DOHH2 (cell line): Measurements from ENCODE around the gene SEMA5A.

Source experiments
- H3F3A ChIP-seq: fragments of 200-600 bp; sonication (generic), shearing (Covaris generic); 2 replicates; pipeline ENCODE4 v1.6.0; 2016; ENCODE audit warnings: antibody characterized with exemption, mild to moderate bottlenecking; ENCODE audit not compliant: control insufficient read depth, insufficient read depth
- H3K27ac ChIP-seq: fragments of 200-600 bp; sonication (generic); 2 replicates; pipeline ENCODE4 v1.5.1; 2014; ENCODE audit warnings: low read depth, mild to moderate bottlenecking, low read length, moderate library complexity
- H3K27me3 ChIP-seq: fragments of 200-600 bp; sonication (generic); 2 replicates; pipeline ENCODE4 v1.6.1; 2014; ENCODE audit warnings: mild to moderate bottlenecking, low read length, mixed read lengths; ENCODE audit not compliant: control insufficient read depth
- H3K36me3 ChIP-seq: fragments of 200-600 bp; sonication (generic); 2 replicates; pipeline ENCODE4 v1.6.1; 2014; ENCODE audit warnings: mild to moderate bottlenecking, low read length, moderate library complexity, mixed read lengths; ENCODE audit not compliant: control insufficient read depth
- H3K4me1 ChIP-seq: fragments of 200-600 bp; sonication (generic); 2 replicates; pipeline ENCODE4 v1.6.1; 2014; ENCODE audit warnings: mild to moderate bottlenecking, low read length, mixed read lengths; ENCODE audit not compliant: control insufficient read depth
- H3K4me2 ChIP-seq: fragments of 200-600 bp; sonication (generic); 2 replicates; pipeline ENCODE4 v1.6.0; 2014; ENCODE audit warnings: mild to moderate bottlenecking, low read length, moderate library complexity
- H3K4me3 ChIP-seq: fragments of 200-600 bp; sonication (generic); 2 replicates; pipeline ENCODE4 v1.5.1; 2014; ENCODE audit warnings: mild to moderate bottlenecking, low read length, mixed read lengths
- H3K79me2 ChIP-seq: fragments of 200-600 bp; sonication (generic); 2 replicates; pipeline ENCODE4 v1.6.1; 2014; ENCODE audit warnings: mild to moderate bottlenecking, low read length, mixed read lengths; ENCODE audit not compliant: control insufficient read depth
- H3K9me2 ChIP-seq: fragments of 200-600 bp; sonication (generic); replicated peaks from 2 replicates; pipeline ENCODE4 v1.6.1; 2014; ENCODE audit warnings: mild to moderate bottlenecking, low read length, mixed read lengths; ENCODE audit not compliant: control insufficient read depth
- H3K9me3 ChIP-seq: fragments of 200-600 bp; sonication (generic); 2 replicates; pipeline ENCODE4 v1.6.1; 2014; ENCODE audit warnings: antibody characterized with exemption, low read length, mixed read lengths; ENCODE audit not compliant: control insufficient read depth, insufficient read depth
- H4K20me1 ChIP-seq: fragments of 200-600 bp; sonication (generic); 2 replicates; pipeline ENCODE4 v1.6.0; 2014; ENCODE audit warnings: low read depth, mild to moderate bottlenecking, antibody characterized with exemption, low read length, moderate library complexity; ENCODE audit not compliant: control insufficient read depth, insufficient read depth
- EZH2phosphoT487 ChIP-seq: fragments of 200-600 bp; sonication (generic); IDR thresholded peaks from 2 replicates; pipeline ENCODE4 v1.6.1; 2017; ENCODE audit warnings: borderline replicate concordance, mild to moderate bottlenecking, antibody characterized with exemption, low read length, moderate library complexity, mixed read lengths
- TF ChIP-seq, protein P1 (sequence below): fragments of 200-600 bp; sonication (generic); IDR thresholded peaks from one replicate; pipeline ENCODE4 v1.5.1; 2014; ENCODE audit warnings: antibody characterized with exemption, mild to moderate bottlenecking, low read depth, low read length; ENCODE audit not compliant: poor library complexity, severe bottlenecking

The SEMA5A gene

GRCh38 chr5:9460885-9461645 lies 84.8 kb downstream of the SEMA5A start:
- no peak overlapping the region for H3K4me3 ChIP-seq
- 0 out of 2 replicates have a peak, but pooled peaks cover 4% of the 10 kb centered on the region for H3K9me3 ChIP-seq
- no peaks in the 10 kb centered on the region for H3K27me3 ChIP-seq
- H3F3A ChIP-seq = no peaks in the 10 kb centered on the region
- no peak overlapping the region for H3K27ac ChIP-seq
- H3K4me2 ChIP-seq = no peak overlapping the region
- H3K36me3 ChIP-seq = no peaks in the 10 kb centered on the region
- no peaks in the 10 kb centered on the region for H3K4me1 ChIP-seq
- no peaks in the 10 kb centered on the region for H4K20me1 ChIP-seq
- TF ChIP-seq, protein P1, sequence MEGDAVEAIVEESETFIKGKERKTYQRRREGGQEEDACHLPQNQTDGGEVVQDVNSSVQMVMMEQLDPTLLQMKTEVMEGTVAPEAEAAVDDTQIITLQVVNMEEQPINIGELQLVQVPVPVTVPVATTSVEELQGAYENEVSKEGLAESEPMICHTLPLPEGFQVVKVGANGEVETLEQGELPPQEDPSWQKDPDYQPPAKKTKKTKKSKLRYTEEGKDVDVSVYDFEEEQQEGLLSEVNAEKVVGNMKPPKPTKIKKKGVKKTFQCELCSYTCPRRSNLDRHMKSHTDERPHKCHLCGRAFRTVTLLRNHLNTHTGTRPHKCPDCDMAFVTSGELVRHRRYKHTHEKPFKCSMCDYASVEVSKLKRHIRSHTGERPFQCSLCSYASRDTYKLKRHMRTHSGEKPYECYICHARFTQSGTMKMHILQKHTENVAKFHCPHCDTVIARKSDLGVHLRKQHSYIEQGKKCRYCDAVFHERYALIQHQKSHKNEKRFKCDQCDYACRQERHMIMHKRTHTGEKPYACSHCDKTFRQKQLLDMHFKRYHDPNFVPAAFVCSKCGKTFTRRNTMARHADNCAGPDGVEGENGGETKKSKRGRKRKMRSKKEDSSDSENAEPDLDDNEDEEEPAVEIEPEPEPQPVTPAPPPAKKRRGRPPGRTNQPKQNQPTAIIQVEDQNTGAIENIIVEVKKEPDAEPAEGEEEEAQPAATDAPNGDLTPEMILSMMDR = no peak
- TF ChIP-seq EZH2phosphoT487 = no peak
- H3K79me2 ChIP-seq = no peaks in the 10 kb centered on the region
- H3K9me2 ChIP-seq = no peaks in the 10 kb centered on the region

DNA sequence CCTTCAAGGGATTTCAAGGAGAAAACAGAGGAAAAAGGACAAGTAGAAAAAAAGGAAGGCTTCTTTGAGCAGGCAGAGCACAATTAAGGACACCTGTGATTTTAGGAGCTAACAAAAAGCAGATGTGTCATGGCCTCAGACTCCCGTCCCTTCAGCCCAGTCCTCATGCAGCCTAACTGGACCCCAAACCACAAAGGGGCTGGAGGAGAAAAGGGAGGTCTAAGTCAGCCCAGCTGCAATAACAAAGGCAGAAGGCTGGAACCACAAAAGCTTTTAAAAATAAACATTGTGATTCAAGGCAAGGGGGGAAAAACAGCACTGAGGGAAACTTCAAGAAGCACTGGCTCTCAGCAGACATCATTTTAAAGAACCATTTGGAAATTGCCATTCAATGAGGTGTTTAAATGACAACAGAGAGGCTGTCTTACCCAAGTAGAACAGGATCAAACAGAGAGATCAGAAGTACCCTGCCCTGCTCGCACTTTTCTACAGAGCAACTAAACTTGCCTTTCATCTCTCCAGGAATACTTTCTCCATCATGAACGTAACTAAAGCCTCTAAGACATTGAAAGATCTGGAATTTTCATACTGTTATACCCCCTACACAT lies 89.3 kb downstream of the SEMA5A start:
- H3K9me2 ChIP-seq = no peaks in the 10 kb centered on the region
- H3K9me3 ChIP-seq = 0 out of 2 replicates have a peak, but pooled peaks cover 4% of the 10 kb centered on the region
- H4K20me1 ChIP-seq = no peaks in the 10 kb centered on the region
- no peak overlapping the region for H3K27ac ChIP-seq
- H3K27me3 ChIP-seq = no peaks in the 10 kb centered on the region
- H3K4me2 ChIP-seq = no peak overlapping the region
- no peak for TF ChIP-seq EZH2phosphoT487
- TF ChIP-seq, protein P1 = no peak
- H3K79me2 ChIP-seq = no peaks in the 10 kb centered on the region
- no peaks in the 10 kb centered on the region for H3F3A ChIP-seq
- no peak overlapping the region for H3K4me3 ChIP-seq
- no peaks in the 10 kb centered on the region for H3K36me3 ChIP-seq
- H3K4me1 ChIP-seq = no peaks in the 10 kb centered on the region

DNA sequence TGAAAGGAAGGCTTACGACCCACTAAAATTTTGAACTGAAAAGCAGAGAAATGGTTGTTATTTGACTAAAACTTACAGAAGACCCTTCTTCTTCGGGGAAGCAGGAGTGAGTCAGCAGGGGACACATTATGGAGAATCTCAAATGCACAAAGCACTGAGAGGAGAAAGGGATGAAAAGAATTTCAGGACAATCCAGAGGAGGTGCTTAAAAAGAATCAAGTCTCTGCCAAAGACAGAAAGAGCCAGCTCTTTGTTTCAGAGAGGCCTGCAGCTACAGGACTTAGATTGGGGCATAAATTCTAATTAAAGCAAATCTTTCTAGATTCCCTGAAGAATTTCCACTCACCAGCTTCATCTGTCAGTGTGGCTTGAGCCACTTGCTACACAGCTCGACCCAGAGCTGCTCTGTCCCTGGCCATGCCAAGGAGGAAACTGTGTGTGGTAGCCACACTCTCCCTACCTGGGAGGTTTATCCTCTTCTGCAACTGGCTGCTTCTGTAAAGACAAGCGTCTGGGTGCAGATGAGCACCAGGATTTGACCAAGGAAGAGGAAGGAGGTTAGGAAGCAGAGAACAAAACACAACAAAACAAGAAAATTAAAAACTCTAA lies 89.9 kb downstream of the SEMA5A start:
- no peaks in the 10 kb centered on the region for H3K27me3 ChIP-seq
- no peaks in the 10 kb centered on the region for H4K20me1 ChIP-seq
- no peak overlapping the region for H3K4me3 ChIP-seq
- H3K27ac ChIP-seq = no peak overlapping the region
- H3K36me3 ChIP-seq = no peaks in the 10 kb centered on the region
- no peaks in the 10 kb centered on the region for H3K9me2 ChIP-seq
- no peak overlapping the region for H3K4me2 ChIP-seq
- TF ChIP-seq EZH2phosphoT487 = no peak
- TF ChIP-seq, protein P1 = no peak
- no peaks in the 10 kb centered on the region for H3K4me1 ChIP-seq
- no peaks in the 10 kb centered on the region for H3F3A ChIP-seq
- H3K9me3 ChIP-seq = 0 out of 2 replicates have a peak, but pooled peaks cover 4% of the 10 kb centered on the region
- no peaks in the 10 kb centered on the region for H3K79me2 ChIP-seq
